Measurements from ENCODE around the gene GPATCH3. TPM values are rescaled to one million over a fixed set of nuclear protein-coding genes. Genes with fewer than 3 reads are reported as not detected.
"Not testable (repeated sequence)": the region's sequence is repeated elsewhere in the genome, so short reads cannot be mapped to it uniquely, and the experiment has no call there.

The GPATCH3 gene
- total RNA-seq, 1 experiment from 2014 or later, result 11.2 TPM

DNA sequence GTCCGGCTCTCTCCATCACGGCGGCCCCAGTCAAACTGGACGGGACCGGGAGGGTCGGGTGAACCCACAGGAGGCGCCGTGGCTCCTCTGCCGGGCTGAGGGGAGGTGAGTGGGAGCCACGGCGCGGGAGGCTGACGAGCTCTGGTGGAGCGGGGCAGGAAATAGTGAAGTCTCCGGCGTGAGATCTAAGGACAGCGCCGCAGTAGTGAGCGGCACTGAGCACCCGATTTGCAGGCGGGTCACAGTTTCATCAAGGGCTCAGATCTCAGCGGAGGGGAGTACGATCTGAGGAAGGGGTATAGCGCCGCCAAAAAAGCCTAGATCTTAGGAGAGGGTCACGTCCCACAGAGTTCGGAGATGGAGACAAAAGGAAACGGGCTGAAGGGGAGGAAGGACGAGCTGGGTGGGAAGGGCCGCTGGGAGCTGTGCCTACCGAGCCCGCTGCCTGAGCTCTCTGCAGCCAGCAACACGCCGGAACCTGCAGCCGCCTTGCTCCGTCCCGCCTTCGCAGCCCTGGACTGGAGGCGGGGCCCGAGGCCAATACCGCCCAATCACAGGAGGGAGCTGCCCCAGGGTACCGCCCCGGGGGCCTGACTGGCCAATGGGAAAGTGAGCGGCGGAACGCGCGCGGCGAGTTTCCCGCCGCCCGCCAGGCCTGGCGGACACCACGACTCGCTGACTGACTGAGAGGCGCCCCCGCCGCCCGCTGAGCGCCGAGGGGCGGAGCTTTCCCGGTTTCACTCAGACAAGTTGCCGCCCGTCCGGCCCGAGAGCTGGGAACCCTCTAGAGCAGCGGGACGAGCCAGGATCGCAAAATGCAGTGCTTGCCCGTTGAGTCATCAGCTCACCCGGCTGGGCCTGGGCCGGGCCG, 35.4 kb downstream of the GPATCH3 start:
- DNase-seq (ENCODE audit: low read depth), result peak; percentile 99

DNA sequence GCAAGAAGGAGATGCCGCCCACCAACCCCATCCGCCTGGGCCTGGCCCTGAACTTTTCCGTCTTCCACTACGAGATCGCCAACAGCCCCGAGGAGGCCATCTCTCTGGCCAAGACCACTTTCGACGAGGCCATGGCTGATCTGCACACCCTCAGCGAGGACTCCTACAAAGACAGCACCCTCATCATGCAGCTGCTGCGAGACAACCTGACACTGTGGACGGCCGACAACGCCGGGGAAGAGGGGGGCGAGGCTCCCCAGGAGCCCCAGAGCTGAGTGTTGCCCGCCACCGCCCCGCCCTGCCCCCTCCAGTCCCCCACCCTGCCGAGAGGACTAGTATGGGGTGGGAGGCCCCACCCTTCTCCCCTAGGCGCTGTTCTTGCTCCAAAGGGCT, 36.6 kb downstream of the GPATCH3 start:
- DNase-seq (ENCODE audit: low read depth), result no peak

DNA sequence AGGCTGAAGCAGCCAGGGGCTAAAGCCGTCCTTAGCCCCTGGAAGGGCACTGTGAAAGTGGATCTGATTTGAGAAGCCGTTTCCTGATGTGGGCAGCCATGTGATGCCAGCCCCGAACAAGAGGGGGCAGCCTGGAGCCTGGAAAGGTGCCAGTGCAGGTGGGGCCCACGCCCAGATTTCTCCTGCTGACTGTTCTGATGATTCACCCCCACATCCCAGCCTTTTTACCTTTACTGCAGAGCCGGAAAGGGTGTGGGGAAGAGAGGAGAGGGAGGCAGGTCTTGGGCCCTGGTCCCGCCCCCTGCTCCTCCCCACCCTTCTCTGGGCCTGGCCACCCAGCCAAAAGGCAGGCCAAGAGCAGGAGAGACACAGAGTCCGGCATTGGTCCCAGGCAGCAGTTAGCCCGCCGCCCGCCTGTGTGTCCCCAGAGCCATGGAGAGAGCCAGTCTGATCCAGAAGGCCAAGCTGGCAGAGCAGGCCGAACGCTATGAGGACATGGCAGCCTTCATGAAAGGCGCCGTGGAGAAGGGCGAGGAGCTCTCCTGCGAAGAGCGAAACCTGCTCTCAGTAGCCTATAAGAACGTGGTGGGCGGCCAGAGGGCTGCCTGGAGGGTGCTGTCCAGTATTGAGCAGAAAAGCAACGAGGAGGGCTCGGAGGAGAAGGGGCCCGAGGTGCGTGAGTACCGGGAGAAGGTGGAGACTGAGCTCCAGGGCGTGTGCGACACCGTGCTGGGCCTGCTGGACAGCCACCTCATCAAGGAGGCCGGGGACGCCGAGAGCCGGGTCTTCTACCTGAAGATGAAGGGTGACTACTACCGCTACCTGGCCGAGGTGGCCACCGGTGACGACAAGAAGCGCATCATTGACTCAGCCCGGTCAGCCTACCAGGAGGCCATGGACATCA, 37.2 kb downstream of the GPATCH3 start, which contains the start of gene SFN:
TSS of gene SFN (plus strand) at position 369 of the 904 bp plus-strand sequence. CDS start at position 433, 64 bp downstream.
- peak; percentile 76 for DNase-seq (ENCODE audit: low read depth)

DNA sequence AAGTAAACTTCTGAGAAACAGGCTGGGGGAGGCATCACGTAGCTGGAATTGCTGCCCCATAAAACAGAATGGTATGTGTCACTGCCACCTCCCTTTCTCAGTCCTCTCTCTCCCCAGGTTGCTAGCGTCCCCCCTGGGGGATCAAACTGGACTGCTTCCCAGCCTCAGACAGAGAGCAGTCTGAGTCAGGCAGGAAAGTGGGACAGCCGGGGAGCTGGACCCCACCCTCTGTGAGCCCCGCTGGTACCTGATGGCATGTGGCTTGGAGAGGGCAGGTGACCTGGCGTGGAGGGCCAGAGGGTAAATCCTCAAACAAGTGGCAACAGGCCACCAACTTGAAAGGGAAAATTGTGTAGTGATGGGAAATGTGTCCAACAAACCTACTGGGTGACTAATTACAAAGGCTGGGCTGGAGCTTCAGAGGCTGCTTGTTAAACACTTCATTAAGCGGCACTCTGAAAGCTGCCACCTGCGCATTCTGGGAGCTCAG, 38.3 kb downstream of the GPATCH3 start:
- DNase-seq (ENCODE audit: low read depth), result peak; percentile 21

DNA sequence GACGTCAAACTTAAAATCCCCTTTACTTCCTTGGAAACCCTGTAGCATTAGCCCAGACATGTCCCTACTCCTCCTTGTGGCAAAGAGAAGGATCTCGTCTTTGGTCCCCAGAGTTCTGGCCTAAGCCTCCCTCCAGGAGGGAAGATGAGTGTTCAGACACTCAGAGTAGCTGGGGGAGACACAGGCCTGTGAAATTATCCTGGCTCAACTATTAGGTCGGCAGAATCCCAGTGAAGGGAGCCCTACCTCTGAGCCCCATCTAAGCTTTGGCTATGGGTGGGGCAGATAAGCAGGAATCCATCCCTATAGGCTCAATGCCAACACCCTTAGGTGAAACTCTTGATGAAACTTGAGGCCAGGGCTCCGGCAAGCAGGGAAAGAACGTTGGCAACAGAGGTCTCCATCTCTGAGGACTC, 39.0 kb downstream of the GPATCH3 start:
- DNase-seq (ENCODE audit: low read depth), result peak; percentile 53

DNA sequence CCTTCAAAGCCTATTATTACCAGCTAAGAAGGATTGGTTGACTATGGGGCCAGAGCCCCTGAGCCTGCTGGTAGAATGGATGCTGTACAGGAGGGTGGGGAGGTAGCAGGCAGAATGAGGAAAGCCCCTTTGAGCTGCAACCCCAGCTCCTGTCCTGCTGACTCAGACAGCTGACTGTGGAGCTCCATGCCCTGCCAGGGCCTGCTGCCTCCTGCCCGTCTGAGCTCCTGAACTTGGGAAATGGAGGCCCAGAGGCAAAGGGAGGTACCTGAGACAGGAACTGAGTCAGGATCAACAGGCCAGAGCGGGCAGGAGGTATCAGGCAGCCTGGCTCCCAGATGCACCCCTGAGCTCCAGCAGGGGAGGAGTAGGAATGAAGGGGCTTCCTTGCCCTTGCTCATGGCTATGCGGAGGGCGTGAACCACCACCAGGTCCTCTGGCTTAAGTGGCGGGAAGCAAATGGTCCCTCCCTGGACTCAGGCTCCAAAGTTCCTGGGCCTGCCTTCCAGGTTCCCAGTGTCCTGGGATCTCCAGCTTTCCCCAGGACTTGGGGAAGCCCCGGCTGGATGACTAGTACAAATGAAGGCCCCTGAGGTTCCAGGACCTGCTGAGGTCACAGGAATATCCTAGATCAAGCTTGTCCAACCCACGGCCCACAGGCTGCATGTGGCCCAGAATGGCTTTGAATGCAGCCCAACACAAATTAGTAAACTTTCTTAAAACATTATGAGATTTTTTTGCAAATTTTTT, 41.2 kb downstream of the GPATCH3 start:
- DNase-seq (ENCODE audit: low read depth), result peak; percentile 26

DNA sequence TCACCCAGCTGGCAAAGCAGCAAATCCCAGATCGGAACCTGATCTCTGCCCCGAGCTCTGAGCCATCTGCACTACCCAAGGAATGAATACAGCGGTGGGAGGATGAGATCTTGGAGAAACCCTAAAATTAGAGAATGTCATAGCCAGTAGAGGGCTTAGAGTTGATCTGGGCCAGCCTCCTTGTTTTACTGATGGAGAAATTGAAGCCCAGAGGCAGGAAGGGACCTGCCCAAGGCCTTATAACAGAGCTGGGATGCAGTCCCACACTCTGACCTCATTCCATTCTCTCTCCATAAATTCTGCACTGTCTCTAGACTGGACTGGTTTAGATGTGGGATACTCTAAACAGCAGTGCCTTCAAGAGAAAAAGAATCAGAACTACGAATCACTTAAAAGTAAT, 42.1 kb downstream of the GPATCH3 start:
- no peak for DNase-seq (ENCODE audit: low read depth)

DNA sequence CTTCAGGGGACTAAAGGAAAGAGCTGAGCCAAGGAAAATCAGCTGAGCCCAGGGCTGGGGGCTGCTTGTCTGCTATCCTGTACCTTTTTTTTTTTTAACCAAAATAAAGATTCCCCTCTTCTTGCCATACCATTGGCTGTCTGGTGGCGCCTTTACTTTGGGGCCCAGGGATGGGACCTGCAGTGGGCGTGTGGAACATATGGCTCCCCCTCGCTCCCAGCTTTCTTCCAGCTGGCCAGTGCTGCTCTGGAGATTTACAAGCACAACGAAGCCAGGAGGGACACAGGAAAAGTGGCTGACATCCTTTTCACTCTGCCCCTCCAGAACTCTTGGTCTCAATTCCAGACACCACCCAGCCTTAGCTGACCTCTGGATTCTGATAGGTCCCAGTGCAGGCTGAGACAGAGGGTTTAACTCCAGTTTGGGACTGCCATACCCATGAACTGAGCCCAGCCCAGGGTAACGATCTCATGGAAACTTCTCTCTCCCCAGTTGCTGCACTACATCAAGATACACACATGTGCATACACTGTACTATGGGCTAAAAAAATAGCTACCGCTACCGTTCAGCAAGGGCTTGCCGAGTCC, 42.7 kb downstream of the GPATCH3 start:
- DNase-seq (ENCODE audit: low read depth), result no peak

DNA sequence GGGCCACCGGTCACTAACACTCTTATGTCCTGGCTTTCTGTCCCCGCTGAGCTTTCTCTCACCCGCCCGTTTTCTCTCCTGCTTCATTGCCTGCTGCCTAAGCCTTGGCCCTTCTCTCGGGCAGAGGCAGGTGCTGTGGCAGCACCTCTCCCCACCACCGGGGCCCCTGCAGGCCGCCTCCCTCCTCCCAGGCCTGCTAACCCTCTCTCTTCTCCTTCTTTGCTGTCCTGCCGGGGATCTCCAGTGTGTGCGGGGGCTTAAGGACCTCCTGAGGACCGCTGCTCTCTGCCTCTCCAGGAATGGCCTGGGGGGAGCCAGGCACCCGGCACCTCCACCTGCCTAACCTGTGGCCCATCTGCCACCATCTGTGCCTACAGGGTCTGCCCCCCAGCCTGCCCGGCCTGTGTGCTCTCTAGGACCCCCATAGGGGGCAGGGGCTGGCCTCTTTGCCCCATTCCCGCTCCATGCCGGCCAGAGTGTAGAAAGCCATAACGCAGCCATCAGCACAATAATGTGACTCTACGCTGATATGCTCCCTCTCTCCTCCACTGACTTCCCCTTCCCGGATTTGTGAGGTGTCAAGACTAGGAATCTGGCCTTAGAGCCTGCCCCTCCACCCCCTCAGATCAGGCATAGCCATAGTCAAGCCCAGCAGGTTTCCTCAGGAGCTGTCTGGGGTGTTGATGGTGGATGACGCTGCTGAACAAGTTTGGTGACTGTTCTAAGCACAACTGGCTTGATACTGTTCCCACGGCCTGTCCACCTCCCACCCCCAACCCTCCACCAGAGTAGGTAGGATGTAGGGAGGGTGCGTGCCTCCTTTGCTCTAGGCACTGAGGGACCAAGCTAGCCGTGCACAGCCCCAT, 43.4 kb downstream of the GPATCH3 start:
- DNase-seq (ENCODE audit: low read depth), result no peak

DNA sequence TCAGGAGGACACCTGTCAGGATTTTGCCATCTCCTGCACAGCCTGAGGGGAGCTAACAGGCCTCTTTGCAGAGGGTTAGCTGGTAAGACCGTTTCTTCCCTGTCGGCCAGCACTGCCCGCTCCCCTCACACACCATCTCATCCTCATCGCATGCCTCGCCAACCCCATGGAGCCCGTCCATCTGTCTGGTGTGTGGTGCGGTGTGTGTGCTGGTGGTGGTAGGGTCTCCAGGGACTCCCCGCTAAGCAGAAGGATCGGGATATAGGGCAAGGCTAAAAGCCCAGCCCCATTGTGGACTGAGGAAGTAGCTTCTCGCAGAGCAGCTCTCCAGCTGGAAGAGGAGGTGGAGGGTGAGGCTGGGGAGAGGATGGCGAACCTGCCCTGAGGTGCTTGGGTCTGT, 44.1 kb downstream of the GPATCH3 start:
- DNase-seq (ENCODE audit: low read depth), result no peak

DNA sequence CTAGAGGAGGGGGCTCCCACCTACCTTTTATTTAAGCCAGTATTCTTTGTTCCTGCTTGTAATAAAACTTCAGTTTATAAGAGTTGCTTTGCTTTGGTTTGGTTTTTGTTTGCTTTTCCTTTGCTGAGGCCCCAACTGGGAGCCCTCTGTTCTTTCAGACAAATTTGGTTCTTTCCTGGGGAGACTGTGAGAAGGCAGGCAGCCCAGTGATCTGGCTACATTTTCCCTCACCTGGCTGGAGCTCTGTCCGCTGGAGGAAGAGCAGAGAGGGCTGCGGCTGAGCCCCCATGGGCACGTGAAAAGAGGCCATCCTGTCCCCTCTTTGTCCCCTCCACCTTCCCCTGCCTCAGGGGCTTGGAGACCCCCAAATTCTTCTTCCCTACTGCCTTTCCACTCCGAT, 44.6 kb downstream of the GPATCH3 start:
- no peak for DNase-seq (ENCODE audit: low read depth)

DNA sequence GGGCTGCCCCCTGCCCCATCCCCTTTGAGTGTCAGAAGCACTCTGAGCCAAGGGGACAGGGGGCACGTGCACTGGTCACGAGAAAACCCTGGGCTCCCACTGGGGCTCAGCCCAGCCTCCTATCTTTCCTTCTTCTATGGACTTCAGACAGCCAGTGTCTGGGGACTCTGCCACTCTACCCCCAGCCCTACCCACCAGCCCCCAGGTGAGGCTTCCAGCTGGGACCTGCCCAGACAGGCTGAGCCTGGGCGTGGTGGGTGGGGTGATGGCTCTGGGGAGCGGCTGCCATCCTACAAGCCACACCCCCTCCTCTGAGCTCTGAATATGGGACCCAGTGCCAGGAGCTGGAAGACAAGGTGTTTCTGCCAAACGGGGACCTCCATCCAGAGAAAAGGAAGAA, 45.4 kb downstream of the GPATCH3 start:
- DNase-seq (ENCODE audit: low read depth), result no peak

DNA sequence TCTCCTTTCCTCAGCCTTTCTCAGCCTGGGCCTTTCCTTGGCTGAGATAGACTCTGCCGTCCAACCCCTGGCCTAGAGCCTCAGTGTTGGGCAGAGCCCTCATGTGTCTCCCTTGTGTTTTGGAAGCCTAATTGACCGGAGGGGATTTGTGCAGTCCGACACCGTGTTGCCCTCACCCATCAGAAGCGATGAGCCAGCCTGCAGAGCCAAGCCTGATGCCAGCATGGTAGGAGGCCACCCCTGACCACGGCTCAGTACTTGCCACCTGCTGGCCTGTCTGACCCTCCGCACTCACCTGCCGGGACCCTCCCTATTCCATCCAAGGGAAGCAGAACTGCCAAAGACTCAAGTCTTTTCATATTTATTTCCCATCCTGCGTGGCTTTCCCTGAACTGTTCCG, 46.7 kb downstream of the GPATCH3 start:
- no peak for DNase-seq (ENCODE audit: low read depth)

DNA sequence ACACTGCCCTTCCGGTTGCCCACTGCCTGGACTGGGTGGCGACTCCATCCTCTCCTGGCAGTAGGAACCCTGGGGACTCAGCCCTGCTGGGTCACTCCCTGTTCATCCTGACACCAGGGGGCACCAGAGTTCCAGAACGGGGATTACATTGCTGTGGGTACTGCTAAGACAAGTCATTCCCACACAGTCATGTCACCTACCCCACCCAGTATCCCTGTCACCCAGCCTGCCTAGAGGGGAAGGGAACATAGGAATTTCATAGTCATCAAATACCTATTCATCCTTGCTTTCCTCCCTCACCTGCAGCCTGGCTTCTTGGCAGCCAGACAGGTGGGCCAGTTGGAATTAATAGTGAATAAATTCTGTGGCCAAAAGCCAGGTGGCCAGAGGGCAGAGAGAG, 47.1 kb downstream of the GPATCH3 start:
- DNase-seq (ENCODE audit: low read depth), result peak; percentile 84

DNA sequence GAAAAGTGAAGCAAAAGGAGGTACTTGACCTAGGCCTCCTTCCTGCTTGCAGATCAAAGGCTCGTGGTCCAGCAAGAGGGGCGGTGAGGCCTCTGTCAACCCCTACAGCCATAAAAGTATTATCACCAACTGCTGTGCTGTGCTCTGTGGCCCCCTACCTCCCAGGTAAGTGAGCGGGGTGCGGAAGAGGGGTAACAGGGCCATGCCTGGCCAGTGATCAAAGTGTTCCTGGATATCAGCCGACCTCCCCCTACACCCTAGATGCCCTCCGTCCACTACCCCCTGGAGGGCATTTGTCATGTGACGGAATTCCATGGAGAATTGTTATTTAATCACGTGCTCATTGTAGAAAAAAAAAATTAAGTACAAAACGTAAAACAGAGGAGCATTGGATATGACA, 47.6 kb downstream of the GPATCH3 start:
- no peak for DNase-seq (ENCODE audit: low read depth)

DNA sequence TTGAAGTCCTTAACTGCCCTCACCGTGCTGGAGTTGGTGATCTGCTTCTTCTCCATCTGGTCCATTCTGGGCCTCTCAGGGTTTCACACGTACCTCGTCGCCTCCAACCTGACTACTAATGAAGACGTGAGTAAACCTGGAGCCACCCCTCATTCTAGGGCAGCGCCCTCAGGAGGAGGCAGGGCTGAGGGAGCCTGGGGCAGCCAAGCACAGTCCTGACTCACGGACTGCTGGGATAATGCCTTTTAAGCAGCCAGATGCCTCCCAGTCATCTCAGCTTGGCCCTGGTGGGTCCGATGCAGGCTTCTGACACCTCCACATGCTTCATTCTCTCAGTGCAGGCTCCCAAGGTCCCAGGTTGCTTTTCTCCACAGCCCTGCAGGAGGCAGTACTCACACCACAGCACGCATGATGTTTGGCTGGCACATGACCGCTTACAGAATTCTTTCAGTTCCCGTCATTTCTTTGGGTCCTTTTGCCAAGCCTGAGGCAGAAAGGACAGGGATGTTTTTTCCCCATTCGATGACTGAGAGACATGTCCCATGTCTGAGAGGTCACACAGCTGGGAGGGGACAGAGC, 49.1 kb downstream of the GPATCH3 start:
- DNase-seq (ENCODE audit: low read depth), result no peak

DNA sequence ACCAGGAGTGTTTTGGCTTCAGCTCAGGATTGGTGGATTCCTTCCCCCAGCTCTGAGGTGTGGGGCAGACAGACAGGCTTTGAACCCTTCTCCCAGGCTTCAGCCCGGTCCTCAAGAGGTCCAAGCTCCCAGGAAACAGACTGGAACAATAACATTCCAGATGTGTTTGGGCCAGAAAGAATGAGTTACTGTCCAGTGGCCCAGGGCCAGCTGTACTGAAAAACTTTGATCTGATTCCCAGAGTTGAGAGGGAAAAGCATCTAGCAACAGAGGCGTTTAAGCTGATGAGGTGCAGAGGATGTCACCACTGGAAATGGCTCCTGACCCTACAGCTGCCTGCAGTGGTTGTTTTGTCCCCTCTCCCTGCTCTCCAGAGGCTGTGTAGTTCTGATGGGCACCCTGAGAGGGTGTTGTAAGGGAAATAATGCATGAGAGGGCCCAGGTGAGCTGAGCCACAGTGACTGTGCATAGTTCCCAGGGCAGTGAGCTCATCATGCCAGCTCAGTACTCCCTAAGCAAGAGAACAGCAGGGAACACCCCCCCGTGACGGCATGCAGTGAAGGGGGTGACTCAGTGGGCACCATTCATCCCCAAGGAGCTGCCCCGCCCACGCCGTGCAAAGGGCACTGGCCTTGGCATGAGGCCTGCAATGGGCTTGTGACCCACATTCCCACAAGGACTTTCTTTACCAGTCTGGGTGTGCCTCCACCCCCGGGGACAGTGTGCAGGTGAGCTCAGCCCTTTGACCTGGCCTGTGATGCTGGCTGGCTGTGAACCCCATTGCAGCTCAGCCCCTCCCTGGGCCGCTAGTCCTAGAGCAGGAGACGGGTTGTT, 51.1 kb downstream of the GPATCH3 start:
- DNase-seq (ENCODE audit: low read depth), result peak; percentile 97

DNA sequence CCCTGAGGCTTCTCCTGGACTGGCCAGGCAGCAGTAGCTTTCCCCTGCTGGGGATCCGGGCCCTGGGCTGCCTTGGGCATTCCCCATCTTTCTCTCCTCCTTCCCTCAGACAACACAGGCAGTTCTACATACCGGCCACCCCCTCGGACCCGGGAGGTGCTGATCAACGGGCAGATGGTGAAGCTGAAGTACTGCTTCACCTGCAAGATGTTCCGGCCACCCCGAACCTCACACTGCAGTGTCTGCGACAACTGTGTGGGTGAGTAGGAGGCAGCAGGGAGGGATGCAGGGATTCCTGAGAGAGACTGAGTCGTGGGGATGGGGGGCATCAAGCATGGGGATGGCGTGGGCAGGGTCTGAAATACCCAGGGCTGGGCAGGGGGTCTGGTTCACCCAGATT, 51.8 kb downstream of the GPATCH3 start:
- DNase-seq (ENCODE audit: low read depth), result no peak

DNA sequence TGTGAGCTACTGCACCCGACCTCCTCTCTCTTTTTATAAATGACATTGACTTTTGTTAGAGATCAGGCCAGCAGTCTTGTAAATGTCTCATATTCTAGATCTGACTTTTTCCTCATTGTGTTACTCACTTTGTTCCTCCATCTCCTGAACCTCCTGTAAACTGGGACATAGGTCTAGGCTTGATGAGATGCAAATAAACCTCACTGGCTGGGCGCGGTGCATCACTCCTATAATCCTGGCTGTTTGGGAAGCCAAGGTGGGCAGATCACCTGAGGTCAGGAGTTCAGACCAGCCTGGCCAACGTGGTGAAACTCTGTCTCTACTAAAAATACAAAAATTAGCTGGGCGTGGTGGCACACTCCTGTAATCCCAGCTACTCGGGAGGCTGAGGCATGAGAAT, 52.4 kb downstream of the GPATCH3 start:
- DNase-seq (ENCODE audit: low read depth), result not testable (repeated sequence)
